HuH-7.5 (cell line): Measurements from ENCODE around the gene NIM1K.
A peak's percentile ranks its signal among the peaks of the same experiment; 100 is the strongest.
"Not testable (repeated sequence)": the region's sequence is repeated elsewhere in the genome, so short reads cannot be mapped to it uniquely, and the experiment has no call there.

Experiments used
- DNase-seq: peaks from one replicate; pipeline ENCODE4 v3.0.0; 2011; ENCODE audit warnings: low spot score

The NIM1K gene

GRCh38 chr5:43191740-43192557 lies at the start of gene NIM1K:
Gene NIM1K (plus strand): TSS chr5:43192225. CDS start chr5:43245776, 53,551 bp downstream.
- peak; percentile 80 for DNase-seq

- no peak for DNase-seq
Measured at GRCh38 chr5:43145071-43145470, 47.0 kb upstream of the NIM1K start.

- DNase-seq: no peak
Measured at GRCh38 chr5:43146958-43147357, 45.1 kb upstream of the NIM1K start.

DNA sequence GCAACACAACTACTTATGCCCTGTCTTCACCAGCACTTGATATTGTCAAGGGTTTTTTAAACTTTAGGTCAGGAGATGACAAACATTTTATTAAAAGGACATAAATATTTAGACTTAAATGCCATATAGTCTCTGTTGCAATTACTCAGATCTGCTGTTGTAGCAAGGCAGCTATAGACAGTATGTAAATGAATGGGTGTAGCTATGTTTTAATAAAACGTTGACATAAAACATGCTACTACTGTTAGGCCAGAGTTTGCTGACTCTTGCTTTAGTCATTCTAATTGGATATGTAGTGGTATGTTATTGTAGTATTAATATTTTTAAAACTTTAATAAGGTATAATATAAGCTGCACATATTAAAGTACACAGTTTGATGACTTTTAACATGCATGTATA lies 43.6 kb upstream of the NIM1K start:
- no peak for DNase-seq

DNA sequence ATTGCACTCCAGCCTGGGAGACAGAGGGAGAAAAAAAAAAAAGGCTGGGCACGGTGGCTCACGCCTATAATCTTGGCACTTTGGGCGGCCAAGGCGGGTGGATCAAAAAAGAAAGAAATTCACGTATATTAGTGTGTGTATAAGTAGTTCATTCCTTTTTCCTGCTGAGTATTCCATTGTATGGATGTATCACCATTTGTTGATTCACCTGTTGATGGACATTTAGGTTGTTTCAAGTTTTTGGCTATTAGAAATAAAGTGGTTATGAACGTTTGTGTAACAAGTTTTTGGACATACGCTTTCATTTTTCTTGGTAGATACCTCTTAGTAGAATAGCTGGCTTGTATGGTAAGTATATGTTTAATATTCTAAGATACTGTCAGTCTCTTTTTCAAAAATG lies 42.8 kb upstream of the NIM1K start:
- no peak for DNase-seq

- DNase-seq: no peak
Measured at GRCh38 chr5:43150075-43150474, 42.0 kb upstream of the NIM1K start.

- no peak for DNase-seq
Measured at GRCh38 chr5:43150748-43151147, 41.3 kb upstream of the NIM1K start.

DNA sequence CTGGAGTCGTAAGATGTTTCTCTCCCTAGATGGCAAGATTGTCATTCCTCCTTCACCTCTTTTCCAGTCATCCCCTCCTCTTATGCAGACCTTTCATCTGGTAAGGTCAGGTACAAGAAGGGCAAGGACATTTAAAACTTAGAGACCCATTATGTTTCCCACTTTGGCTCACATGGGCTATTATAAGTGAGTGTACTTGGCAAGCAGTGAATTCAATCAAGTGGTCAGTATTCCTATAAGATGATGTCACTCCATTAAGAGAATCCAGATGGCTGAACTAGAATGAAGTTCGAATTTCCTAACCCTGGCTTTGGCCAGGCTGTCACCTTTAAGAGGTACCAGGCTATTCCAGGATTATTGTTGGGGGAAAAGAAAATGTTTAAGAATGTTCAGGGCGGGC lies 39.1 kb upstream of the NIM1K start:
- DNase-seq: no peak

DNA sequence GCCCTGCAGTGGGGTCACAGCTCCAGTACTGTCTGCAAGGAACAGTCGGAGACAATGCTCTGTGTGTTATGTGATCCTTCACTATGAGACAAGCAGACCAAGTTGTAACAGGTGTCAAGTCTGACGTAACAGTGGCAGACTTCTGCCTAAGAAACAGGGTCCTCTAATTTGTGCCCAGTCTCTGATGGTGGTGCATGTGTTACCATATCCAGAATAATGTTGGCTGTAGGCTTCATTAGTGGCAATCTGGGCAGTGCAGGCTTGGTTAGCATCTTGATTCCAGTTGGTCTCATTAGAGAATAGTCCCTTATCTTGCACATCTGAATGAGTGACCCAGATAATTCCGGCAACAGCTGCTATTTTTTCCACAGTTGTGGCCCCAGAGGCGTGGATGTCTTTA lies 37.6 kb upstream of the NIM1K start:
- DNase-seq: no peak

GRCh38 chr5:43155394-43156096 lies 36.5 kb upstream of the NIM1K start:
- no peak for DNase-seq

- no peak for DNase-seq
Measured at GRCh38 chr5:43156388-43156787, 35.6 kb upstream of the NIM1K start.

DNA sequence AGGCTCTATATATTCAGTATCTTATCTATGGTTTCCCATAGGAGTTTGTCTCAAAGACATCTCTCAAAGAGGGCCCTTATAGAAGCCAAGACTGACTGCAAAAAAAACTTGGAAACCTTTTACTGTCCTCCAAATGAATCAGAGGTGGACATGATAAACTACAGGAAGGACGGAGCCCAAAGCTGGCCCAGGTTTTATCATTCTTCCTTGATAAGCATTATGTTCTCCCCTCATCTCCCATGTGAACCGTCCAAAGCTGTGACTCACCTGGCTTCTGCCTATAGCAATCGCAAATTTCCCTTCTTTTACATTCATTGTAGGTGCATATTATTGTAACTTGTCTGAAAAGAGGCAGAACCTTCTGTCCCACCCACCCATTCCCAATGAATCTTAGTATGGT lies 35.0 kb upstream of the NIM1K start:
- DNase-seq: no peak

DNA sequence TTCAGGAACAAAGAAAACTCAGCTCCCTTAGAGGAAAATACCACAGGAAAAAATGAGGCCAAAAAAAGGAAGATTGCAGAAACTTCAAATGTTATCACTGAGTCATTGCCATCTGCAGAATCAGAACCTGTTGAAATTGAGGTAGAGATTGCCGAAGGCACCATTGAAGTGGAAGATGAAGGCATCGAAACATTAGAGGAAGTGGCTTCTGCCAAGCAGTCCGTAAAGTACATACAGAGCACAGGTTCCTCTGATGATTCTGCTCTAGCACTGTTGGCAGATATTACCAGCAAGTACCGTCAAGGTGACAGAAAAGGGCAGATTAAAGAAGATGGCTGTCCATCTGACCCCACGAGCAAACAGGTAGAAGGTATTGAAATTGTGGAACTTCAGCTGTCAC lies 30.8 kb upstream of the NIM1K start:
- DNase-seq: no peak

- DNase-seq: not testable (repeated sequence)
Measured at GRCh38 chr5:43164801-43165200, 27.2 kb upstream of the NIM1K start.

DNA sequence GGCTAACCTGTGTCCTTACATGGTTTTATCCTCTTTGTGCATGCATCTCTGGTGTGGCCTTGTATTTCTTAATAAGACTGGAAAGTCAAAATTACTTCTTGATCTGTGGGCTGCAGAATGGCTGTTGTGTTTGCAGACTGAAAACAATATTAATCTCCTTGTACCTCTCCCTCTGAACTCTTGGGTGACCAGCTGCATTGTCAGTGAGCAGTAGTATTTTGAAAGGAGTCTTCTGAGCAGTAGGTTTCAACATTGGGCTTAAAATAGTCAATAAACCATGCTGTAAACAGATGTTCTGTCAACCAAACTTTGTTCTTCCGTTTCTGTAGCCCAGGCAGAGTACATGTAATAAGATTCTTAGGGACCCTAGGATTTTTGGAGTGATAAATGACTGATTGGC lies 26.7 kb upstream of the NIM1K start:
- DNase-seq: no peak

DNA sequence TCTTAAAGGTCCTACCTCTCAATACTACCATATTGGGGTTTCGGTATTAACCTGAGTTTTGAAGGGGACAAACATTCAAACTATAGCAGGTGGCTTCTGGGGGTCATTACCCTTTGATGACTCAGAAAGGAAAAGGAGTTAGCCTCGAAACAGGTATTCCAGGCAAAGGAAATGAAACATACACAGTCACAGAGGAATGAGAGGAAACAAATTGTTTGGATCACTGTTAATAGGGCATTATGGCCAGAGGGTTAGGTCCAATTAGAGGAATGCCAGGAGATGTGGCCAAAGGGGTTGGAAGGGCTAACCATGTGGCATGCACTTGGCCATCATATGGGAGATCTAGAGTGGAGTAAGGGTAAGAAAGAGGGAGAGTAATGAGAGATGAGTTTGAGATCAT lies 23.9 kb upstream of the NIM1K start:
- DNase-seq: no peak

GRCh38 chr5:43171451-43171850 lies 20.6 kb upstream of the NIM1K start:
- DNase-seq: no peak

DNA sequence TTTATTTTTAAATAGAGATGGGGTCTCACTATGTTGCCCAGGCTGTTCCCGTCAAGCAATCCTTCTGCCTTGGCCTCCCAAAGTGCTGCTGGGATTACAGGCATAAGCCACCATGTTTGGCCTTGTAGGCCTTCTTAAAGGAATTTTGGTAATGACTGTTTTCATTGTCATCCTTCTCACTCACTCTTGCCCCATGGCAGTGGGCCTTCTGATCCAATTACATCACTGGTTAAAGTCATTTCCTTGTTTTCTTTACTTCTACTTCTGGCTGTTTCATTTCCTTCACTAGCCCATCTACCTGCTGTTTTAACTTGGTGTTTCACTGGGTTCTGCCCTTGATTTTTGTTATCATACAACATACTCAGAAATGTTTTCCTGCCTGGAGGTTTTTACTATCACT lies 20.1 kb upstream of the NIM1K start:
- DNase-seq: no peak

DNA sequence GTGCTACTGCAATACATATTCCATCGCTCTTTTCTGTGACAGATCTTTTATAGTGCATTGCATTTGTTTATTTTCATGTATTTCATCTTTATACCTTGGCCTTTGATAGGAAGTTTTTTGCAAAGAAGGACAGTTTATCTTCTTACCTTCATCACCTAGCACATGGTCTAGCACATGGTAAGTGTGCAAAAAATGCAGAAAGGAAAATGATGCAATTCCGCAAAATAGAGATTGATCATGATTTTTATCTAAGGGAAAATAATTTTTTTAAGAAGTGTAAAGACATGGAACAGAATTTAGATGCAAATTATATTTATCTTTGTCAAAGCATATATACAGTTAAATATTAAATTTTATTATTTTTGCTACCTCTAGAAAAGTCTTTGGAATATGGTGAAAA lies 19.2 kb upstream of the NIM1K start:
- DNase-seq: no peak

DNA sequence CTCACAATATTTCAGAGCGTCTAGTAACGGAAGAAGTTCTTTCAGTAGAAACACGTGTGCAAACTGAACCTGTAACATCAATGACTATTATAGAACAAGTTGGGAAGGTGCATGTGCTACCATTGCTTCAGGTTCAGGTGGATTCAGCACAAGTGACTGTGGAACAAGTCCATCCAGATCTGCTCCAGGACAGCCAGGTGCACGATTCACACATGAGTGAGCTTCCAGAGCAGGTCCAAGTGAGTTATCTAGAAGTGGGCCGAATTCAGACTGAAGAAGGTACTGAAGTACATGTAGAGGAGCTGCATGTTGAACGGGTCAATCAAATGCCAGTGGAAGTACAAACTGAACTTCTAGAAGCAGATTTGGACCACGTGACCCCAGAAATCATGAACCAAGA lies 17.4 kb upstream of the NIM1K start:
- no peak for DNase-seq

DNA sequence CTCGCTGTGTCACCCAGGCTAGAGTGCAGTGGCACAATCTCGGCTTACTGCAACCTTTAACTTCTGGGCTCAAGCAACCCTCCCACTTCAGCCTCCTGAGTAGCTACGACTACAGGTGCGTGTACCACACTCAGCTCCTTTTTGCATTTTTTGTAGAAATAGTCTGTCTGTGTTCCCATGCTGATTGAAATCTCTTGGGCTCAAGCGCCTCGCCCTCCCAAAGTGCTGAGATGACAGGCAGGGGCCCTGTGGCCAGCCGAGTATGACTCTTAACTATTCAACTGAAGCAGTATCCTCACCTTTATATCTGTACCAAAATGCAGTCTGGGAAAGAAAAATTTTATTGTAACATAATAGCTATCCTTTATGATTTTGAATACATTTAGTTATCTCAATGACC lies 12.2 kb upstream of the NIM1K start:
- DNase-seq: no peak

- no peak for DNase-seq
Measured at GRCh38 chr5:43182421-43182820, 9.6 kb upstream of the NIM1K start.

- DNase-seq: not testable (repeated sequence)
Measured at GRCh38 chr5:43183101-43183500, 8.9 kb upstream of the NIM1K start.
